IPS-15b (cell line): ENCODE results near the gene ZNF280D.
A peak's percentile ranks its signal among the peaks of the same experiment; 100 is the strongest.
"Not testable (repeated sequence)": the region's sequence is repeated elsewhere in the genome, so short reads cannot be mapped to it uniquely, and the experiment has no call there.

Source experiments
- H3K27me3 ChIP-seq: one replicate; pipeline ENCODE4 v1.6.1; 2013; ENCODE audit warnings: low read length; ENCODE audit not compliant: control insufficient read depth, insufficient read depth
- H3K36me3 ChIP-seq: one replicate; pipeline ENCODE4 v1.6.1; 2013; ENCODE audit warnings: low read length; ENCODE audit not compliant: control insufficient read depth, insufficient read depth
- H3K4me1 ChIP-seq: one replicate; pipeline ENCODE4 v1.6.1; 2013; ENCODE audit warnings: mild to moderate bottlenecking, low read length; ENCODE audit not compliant: control insufficient read depth, insufficient read depth
- H3K4me3 ChIP-seq: one replicate; pipeline ENCODE4 v1.5.1; 2013; ENCODE audit warnings: low read depth, low read length
- H3K9ac ChIP-seq: one replicate; pipeline ENCODE4 v1.6.1; 2013; ENCODE audit warnings: low read depth, mild to moderate bottlenecking, low read length
- H3K9me3 ChIP-seq: one replicate; pipeline ENCODE4 v1.6.1; 2013; ENCODE audit warnings: mild to moderate bottlenecking, low read length; ENCODE audit not compliant: control insufficient read depth, insufficient read depth

The ZNF280D gene

DNA sequence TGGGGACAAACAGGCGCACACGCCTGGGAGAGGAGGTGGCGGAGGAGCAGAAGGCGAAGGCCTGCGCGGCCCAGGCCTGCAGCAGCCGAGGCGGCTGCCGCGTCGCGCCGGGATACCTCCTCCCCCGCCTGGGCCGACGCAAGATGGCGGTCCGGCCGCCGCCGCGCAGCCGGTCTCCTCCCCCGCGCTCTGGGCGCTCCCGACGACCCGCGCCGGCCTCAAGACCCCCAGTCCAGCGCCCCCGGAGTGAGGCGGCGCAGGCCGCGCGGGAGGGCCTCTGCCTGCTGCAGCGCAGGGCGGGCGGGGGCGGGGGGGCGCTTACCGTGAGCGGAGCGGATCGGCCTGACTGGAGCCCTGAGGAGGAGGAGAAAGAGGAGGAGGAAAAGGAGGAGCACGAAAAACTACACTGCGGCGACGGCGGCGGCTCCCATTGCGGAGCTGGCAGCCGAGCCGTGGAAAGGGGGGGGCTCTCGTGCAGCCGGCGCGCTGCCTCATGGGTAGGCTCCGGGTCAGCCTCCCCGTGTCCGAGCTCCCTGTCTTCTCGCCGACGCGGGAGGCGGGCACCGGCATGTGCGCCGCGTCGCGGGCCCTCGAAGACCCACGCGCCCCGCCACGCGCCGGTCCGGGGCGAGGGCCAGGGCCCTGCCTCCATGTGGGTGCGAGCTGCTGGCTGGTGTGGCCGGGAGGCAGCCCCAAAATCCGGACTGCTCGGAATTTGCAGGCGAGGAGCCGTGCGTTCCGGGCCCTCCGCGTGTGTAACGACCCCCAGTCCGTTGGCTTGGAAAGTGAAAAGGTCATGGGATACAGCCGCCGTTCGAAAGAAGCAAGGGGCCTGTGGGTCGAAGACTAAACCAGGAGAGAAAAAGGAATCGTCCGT lies at the start of gene ZNF280D:
Gene ZNF280D (minus strand): TSS at position 374 of the 877 bp plus-strand sequence. CDS start 26,400 bp downstream, outside the sequence.
- Histone ChIP-seq H3K9me3 (peaks cover 3% of the 10 kb centered on the region), H3K36me3 (no peaks in the 10 kb centered on the region), H3K27me3 (no peaks in the 10 kb centered on the region), H3K4me3 (peak within 1 kb of the TSS; percentile 87), H3K4me1 (peaks cover 21% of the 10 kb centered on the region), H3K9ac (peak within 1 kb of the TSS; percentile 96)

DNA sequence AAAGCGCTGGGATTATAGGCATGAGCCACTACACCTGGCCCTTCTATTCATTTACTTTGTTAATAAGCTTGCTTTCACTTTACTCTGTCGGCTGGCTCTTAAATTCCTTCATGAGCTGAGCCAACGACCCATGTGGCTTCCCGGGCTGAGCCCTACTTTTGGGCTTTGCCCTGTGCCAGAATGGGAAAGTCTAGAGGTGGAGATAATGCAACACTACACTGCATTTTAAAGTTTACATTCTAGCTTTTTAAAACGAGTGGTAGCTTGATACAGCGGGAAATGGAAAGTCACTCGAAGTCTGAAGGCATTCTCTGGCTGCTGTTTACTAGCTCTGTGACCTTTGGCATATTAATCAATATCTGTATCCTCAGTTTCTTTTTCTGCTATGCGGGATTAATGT lies 49.0 kb upstream of the ZNF280D start:
- Histone ChIP-seq H3K36me3 (no peaks in the 10 kb centered on the region), H3K9ac (no peak overlapping the region), H3K27me3 (no peaks in the 10 kb centered on the region), H3K4me3 (no peak overlapping the region), H3K9me3 (no peaks in the 10 kb centered on the region), H3K4me1 (no peaks in the 10 kb centered on the region)

DNA sequence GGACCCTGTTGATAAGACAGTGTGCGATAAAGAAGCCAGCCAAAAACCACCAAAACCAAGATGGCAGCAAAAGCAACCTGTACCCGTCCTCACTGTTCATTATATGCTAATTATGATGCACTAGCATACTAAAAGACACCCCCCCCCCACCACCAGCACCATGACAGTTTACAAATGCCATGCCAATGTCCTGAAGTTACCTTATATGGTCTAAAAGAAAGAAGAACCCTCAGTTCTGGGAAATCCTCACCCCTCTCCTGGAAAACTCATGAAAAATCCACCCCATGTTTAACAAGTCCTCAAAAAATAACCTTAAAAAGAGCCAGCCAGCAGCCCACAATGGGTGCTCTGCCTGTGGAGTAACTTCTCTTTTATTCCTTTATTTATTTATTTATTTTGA lies 48.4 kb upstream of the ZNF280D start:
- Histone ChIP-seq H3K4me3 (no peak overlapping the region), H3K27me3 (no peaks in the 10 kb centered on the region), H3K36me3 (no peaks in the 10 kb centered on the region), H3K9ac (no peak overlapping the region), H3K4me1 (no peaks in the 10 kb centered on the region), H3K9me3 (no peaks in the 10 kb centered on the region)

GRCh38 chr15:56780102-56780725 lies 46.9 kb upstream of the ZNF280D start:
- not testable (repeated sequence) for H3K4me1 ChIP-seq, H3K9ac ChIP-seq, H3K4me3 ChIP-seq, H3K27me3 ChIP-seq, H3K9me3 ChIP-seq, H3K36me3 ChIP-seq

GRCh38 chr15:56779449-56779848 lies 46.1 kb upstream of the ZNF280D start:
- not testable (repeated sequence) for H3K9me3 ChIP-seq, H3K4me1 ChIP-seq, H3K27me3 ChIP-seq, H3K9ac ChIP-seq, H3K36me3 ChIP-seq, H3K4me3 ChIP-seq

DNA sequence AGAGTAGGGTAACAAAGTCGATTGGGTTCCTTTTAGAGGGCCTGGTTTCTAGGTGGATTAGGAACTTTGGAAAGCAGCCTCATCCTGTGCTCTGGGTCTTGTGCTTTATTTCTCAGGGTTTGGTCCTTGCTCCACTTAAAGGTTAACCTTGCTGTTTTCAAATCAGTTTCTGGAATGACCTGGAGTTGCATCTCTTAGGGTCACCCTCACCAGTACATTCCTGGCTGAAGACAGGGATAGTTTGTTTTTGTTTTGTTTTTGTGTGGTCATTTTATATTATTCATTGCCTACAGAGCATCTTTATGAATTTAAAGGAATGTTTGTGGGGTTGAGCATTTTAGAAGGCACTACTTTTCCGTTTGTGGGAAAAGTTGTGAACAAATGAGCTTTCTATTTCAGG lies 45.5 kb upstream of the ZNF280D start:
- H3K27me3 ChIP-seq = peaks cover 3% of the 10 kb centered on the region
- H3K36me3 ChIP-seq = no peaks in the 10 kb centered on the region
- no peaks in the 10 kb centered on the region for H3K9me3 ChIP-seq
- H3K4me1 ChIP-seq = no peaks in the 10 kb centered on the region
- no peak overlapping the region for H3K4me3 ChIP-seq
- no peak overlapping the region for H3K9ac ChIP-seq

GRCh38 chr15:56776839-56777238 lies 43.5 kb upstream of the ZNF280D start:
- peaks cover 3% of the 10 kb centered on the region for H3K27me3 ChIP-seq
- H3K4me3 ChIP-seq = no peak overlapping the region
- no peaks in the 10 kb centered on the region for H3K9me3 ChIP-seq
- no peak overlapping the region for H3K9ac ChIP-seq
- H3K36me3 ChIP-seq = no peaks in the 10 kb centered on the region
- H3K4me1 ChIP-seq = peaks cover 10% of the 10 kb centered on the region

- no peak overlapping the region for H3K4me3 ChIP-seq
- H3K27me3 ChIP-seq = peaks cover 3% of the 10 kb centered on the region
- peaks cover 10% of the 10 kb centered on the region for H3K4me1 ChIP-seq
- H3K9me3 ChIP-seq = no peaks in the 10 kb centered on the region
- H3K36me3 ChIP-seq = no peaks in the 10 kb centered on the region
- H3K9ac ChIP-seq = no peak overlapping the region
Measured at GRCh38 chr15:56775641-56776040, 42.3 kb upstream of the ZNF280D start.

- Histone ChIP-seq H3K9me3 (no peaks in the 10 kb centered on the region), H3K4me1 (peaks cover 10% of the 10 kb centered on the region), H3K27me3 (peaks cover 3% of the 10 kb centered on the region), H3K4me3 (no peak overlapping the region), H3K36me3 (no peaks in the 10 kb centered on the region), H3K9ac (no peak overlapping the region)
Measured at GRCh38 chr15:56774356-56774755, 41.0 kb upstream of the ZNF280D start.

GRCh38 chr15:56772868-56773639 lies 39.7 kb upstream of the ZNF280D start:
- no peaks in the 10 kb centered on the region for H3K9me3 ChIP-seq
- no peaks in the 10 kb centered on the region for H3K36me3 ChIP-seq
- H3K4me3 ChIP-seq = no peak overlapping the region
- peaks cover 3% of the 10 kb centered on the region for H3K27me3 ChIP-seq
- no peak overlapping the region for H3K9ac ChIP-seq
- peaks cover 10% of the 10 kb centered on the region for H3K4me1 ChIP-seq

GRCh38 chr15:56770173-56770572 lies 36.9 kb upstream of the ZNF280D start:
- H3K36me3 ChIP-seq = no peaks in the 10 kb centered on the region
- peaks cover 3% of the 10 kb centered on the region for H3K27me3 ChIP-seq
- H3K4me3 ChIP-seq = no peak overlapping the region
- H3K9me3 ChIP-seq = no peaks in the 10 kb centered on the region
- peaks cover 10% of the 10 kb centered on the region for H3K4me1 ChIP-seq
- no peak overlapping the region for H3K9ac ChIP-seq
